Non-pigmented ciliary epithelial cell (primary cell): ENCODE results near the gene SECISBP2L.
"Not testable (repeated sequence)": the region's sequence is repeated elsewhere in the genome, so short reads cannot be mapped to it uniquely, and the experiment has no call there.

Experiments used
- DNase-seq: peaks from one replicate; pipeline ENCODE4 v3.0.0-alpha.2; 2010; ENCODE audit warnings: low read depth

Gene SECISBP2L

GRCh38 chr15:49046220-49047102 lies at the start of gene SECISBP2L:
Gene SECISBP2L, minus strand, starts transcription at chr15:49046446. Its CDS starts 147 bp downstream, at chr15:49046299.
- peak; percentile 78 for DNase-seq

- no peak for DNase-seq
Measured at GRCh38 chr15:49094923-49095322, 48.7 kb upstream of the SECISBP2L start.

- DNase-seq, result no peak
Measured at GRCh38 chr15:49093252-49094105, 47.2 kb upstream of the SECISBP2L start.

- no peak for DNase-seq
Measured at GRCh38 chr15:49088996-49089395, 42.8 kb upstream of the SECISBP2L start.

- DNase-seq, result no peak
Measured at GRCh38 chr15:49085696-49086459, 39.6 kb upstream of the SECISBP2L start.

GRCh38 chr15:49084285-49084570 lies 38.0 kb upstream of the SECISBP2L start:
- no peak for DNase-seq

GRCh38 chr15:49083401-49084284 lies 37.4 kb upstream of the SECISBP2L start:
- no peak for DNase-seq

GRCh38 chr15:49082960-49083359 lies 36.7 kb upstream of the SECISBP2L start:
- DNase-seq, result peak; percentile 57

GRCh38 chr15:49079340-49080039 lies 33.2 kb upstream of the SECISBP2L start:
- no peak for DNase-seq

- no peak for DNase-seq
Measured at GRCh38 chr15:49075881-49076280, 29.6 kb upstream of the SECISBP2L start.

- not testable (repeated sequence) for DNase-seq
Measured at GRCh38 chr15:49074589-49075287, 28.5 kb upstream of the SECISBP2L start.

GRCh38 chr15:49066372-49066771 lies 20.1 kb upstream of the SECISBP2L start:
- no peak for DNase-seq

GRCh38 chr15:49064884-49065283 lies 18.6 kb upstream of the SECISBP2L start:
- DNase-seq, result no peak

GRCh38 chr15:49064281-49064653 lies 18.0 kb upstream of the SECISBP2L start:
- no peak for DNase-seq

- DNase-seq, result no peak
Measured at GRCh38 chr15:49063402-49064280, 17.4 kb upstream of the SECISBP2L start.

- no peak for DNase-seq
Measured at GRCh38 chr15:49062900-49063299, 16.7 kb upstream of the SECISBP2L start.

GRCh38 chr15:49060710-49061495 lies 14.7 kb upstream of the SECISBP2L start:
- DNase-seq, result no peak

GRCh38 chr15:49059491-49059890 lies 13.2 kb upstream of the SECISBP2L start:
- DNase-seq, result no peak
